Liver (tissue), 3 donors: Measurements from ENCODE around the gene CSMD2.

Source experiments
- ATF3 ChIP-seq: IDR thresholded peaks from 2 replicates; pipeline ENCODE4 v1.6.1; 2016; ENCODE audit warnings: antibody characterized with exemption
- CTCF ChIP-seq: fragments of 150-350 bp; IDR thresholded peaks from 2 replicates; pipeline ENCODE4 v1.5.1; 2017; ENCODE audit warnings: improper control_type of control experiment, low read depth, low read length; ENCODE audit not compliant: missing input control
- RAD21 ChIP-seq, 2 donors: IDR thresholded peaks; 2 replicates each; pipeline ENCODE4 v1.6.1; 2016; ENCODE audit warnings: antibody characterized with exemption in 2 of 2, mild to moderate bottlenecking in 2 of 2
- RXRA ChIP-seq, 2 donors: IDR thresholded peaks; 2 replicates each; pipeline ENCODE4 v1.6.1; 2017 to 2018; ENCODE audit warnings: antibody characterized with exemption in 2 of 2, mild to moderate bottlenecking in 1 of 2
- TAF1 ChIP-seq: conservative IDR thresholded peaks from 2 replicates; pipeline ENCODE4 v1.6.1; 2016; ENCODE audit warnings: antibody characterized with exemption, mild to moderate bottlenecking
- donor health status: healthy.
- donor health status: healthy.

- TF ChIP-seq RAD21 (IDR thresholded peaks at IDR 0.05): no peak
- TF ChIP-seq CTCF: no peak
- no peak for TF ChIP-seq TAF1
- no peak for TF ChIP-seq ATF3
- TF ChIP-seq RXRA (IDR thresholded peaks at IDR 0.05): no peak
Observed at GRCh38 chr1:33469691-33470090, 695.3 kb downstream of the CSMD2 start.
